ENCODE measurements around the gene ZMAT5. TPM values are rescaled to one million over a fixed set of nuclear protein-coding genes. Genes with fewer than 3 reads are reported as not detected.
"Not testable (repeated sequence)": the region's sequence is repeated elsewhere in the genome, so short reads cannot be mapped to it uniquely, and the experiment has no call there.

The ZMAT5 gene
- total RNA-seq, 4 donors from 2014 or later: 16.2 to 40.1 (median 24.3) TPM

- H3K27me3 ChIP-seq: no peaks in the 10 kb centered on the region
These were observed 8.7 kb downstream of the ZMAT5 start for GRCh38 chr22:29758068-29758622.

GRCh38 chr22:29757096-29757495 is 9.7 kb downstream of the ZMAT5 start:
- no peak for DNase-seq
- WGBS, 2 donors: 92 to 98% methylated on average over 3 of the region's 3 CpGs
- Histone ChIP-seq H3K27me3 (no peaks in the 10 kb centered on the region), H3K27ac (no peak overlapping the region), H3K9me3 (no peaks in the 10 kb centered on the region), H3K36me3 (no peaks in the 10 kb centered on the region), H3K4me3 (replicated peaks in 1 of 3) (no peak overlapping the region), H3K4me1 (no peaks in the 10 kb centered on the region)
- intact Hi-C loops (cut with DNase I): no loop called here
- TF ChIP-seq POLR2A (IDR thresholded peaks at IDR 0.05) (no peak), CTCF (IDR thresholded peaks at IDR 0.05) (no peak)

More at GRCh38 chr22:29758068-29758622, 8.7 kb downstream of the ZMAT5 start:
- no peak for TF ChIP-seq POLR2A (IDR thresholded peaks at IDR 0.05)
- TF ChIP-seq CTCF (IDR thresholded peaks at IDR 0.05): no peak
- intact Hi-C loops (cut with DNase I): no loop called here
- no peak for DNase-seq
- Histone ChIP-seq H3K4me1 (no peaks in the 10 kb centered on the region), H3K36me3 (no peaks in the 10 kb centered on the region), H3K9me3 (no peaks in the 10 kb centered on the region), H3K4me3 (replicated peaks in 1 of 3) (no peak overlapping the region), H3K27ac (no peak overlapping the region)
- WGBS, 2 donors: 52 to 73% methylated on average over 7 of the region's 7 CpGs

GRCh38 chr22:29756341-29756740 is 10.5 kb downstream of the ZMAT5 start:
- TF ChIP-seq POLR2A (IDR thresholded peaks at IDR 0.05) (no peak), CTCF (IDR thresholded peaks at IDR 0.05) (no peak)
- no peak for DNase-seq
- intact Hi-C loops (cut with DNase I): no loop called here
- Histone ChIP-seq H3K4me1 (no peaks in the 10 kb centered on the region), H3K4me3 (replicated peaks in 1 of 3) (no peak overlapping the region), H3K27me3 (no peaks in the 10 kb centered on the region), H3K27ac (no peak overlapping the region), H3K36me3 (no peaks in the 10 kb centered on the region), H3K9me3 (no peaks in the 10 kb centered on the region)
- 92 to 93% methylated on average over 6 to 7 of the region's 7 CpGs for WGBS, 2 donors

- intact Hi-C loops (cut with DNase I): no loop called here
- no peaks in the 10 kb centered on the region for H3K4me1 ChIP-seq
- no peak overlapping the region for H3K27ac ChIP-seq
- 96 to 98% methylated on average over 8 to 9 of the region's 9 CpGs for WGBS, 2 donors
- no peak for DNase-seq
- TF ChIP-seq CTCF (IDR thresholded peaks at IDR 0.05): no peak
- TF ChIP-seq POLR2A (IDR thresholded peaks at IDR 0.05): no peak
- no peak overlapping the region for H3K4me3 ChIP-seq (replicated peaks in 1 of 3)
- H3K27me3 ChIP-seq: no peaks in the 10 kb centered on the region
- no peaks in the 10 kb centered on the region for H3K9me3 ChIP-seq
- no peaks in the 10 kb centered on the region for H3K36me3 ChIP-seq
These were observed 10.9 kb downstream of the ZMAT5 start for GRCh38 chr22:29755889-29756288.

- H3K27ac ChIP-seq; H3K4me1 ChIP-seq; H3K27me3 ChIP-seq; intact Hi-C loops (cut with DNase I); H3K9me3 ChIP-seq; H3K4me3 ChIP-seq (replicated peaks in 1 of 3); H3K36me3 ChIP-seq; DNase-seq: not testable (repeated sequence)
- WGBS, 2 donors: 84 to 89% methylated on average over 11 of the region's 11 CpGs
These were observed 12.0 kb downstream of the ZMAT5 start for GRCh38 chr22:29754658-29755395.
